GM12875 (cell line): Measurements from ENCODE around the gene EXOC6.
A peak's percentile ranks its signal among the peaks of the same experiment; 100 is the strongest.

Experiments used
- H3K4me3 ChIP-seq: one replicate; pipeline ENCODE4 v1.5.1; 2011; ENCODE audit warnings: low read depth, low read length, control low read depth
- TF ChIP-seq, protein P1 (sequence below): IDR thresholded peaks from 2 replicates; pipeline ENCODE4 v1.5.1; 2011; ENCODE audit warnings: low read depth, mild to moderate bottlenecking, control low read depth, inconsistent platforms, low read length, moderate library complexity, borderline replicate concordance; ENCODE audit not compliant: insufficient read depth

Gene EXOC6

DNA sequence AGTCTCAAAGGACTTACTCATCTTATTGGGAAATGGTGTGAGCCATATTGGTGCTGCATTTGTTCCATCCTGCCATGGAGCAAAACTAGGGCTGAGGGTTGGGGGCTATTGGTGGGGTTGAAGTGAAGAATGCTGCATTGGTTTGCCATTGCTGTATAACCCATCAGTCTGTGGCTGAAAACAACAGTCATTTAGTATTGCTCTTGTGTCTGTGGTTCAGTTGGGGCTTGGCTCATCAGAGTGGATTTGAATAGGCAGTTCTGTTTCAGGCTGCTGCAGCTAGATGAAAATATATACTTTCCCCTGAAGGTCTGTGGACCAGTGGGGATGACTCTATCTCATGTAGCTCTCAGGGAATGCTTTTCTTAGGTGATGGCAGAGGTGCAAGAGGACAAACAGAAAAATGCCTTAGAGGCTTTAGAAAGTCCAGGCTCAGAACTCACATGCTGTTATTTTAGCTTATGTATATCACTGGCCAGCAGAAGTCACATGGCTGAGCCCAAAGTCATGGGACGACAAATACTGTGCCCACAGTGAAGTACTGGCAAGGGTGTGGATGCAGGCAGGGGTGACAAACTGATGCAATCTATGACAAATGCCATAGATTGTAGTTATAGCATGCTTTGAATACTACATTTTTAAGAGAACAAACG lies 15.2 kb upstream of the EXOC6 start:
- no peak overlapping the region for H3K4me3 ChIP-seq
- TF ChIP-seq, protein P1, sequence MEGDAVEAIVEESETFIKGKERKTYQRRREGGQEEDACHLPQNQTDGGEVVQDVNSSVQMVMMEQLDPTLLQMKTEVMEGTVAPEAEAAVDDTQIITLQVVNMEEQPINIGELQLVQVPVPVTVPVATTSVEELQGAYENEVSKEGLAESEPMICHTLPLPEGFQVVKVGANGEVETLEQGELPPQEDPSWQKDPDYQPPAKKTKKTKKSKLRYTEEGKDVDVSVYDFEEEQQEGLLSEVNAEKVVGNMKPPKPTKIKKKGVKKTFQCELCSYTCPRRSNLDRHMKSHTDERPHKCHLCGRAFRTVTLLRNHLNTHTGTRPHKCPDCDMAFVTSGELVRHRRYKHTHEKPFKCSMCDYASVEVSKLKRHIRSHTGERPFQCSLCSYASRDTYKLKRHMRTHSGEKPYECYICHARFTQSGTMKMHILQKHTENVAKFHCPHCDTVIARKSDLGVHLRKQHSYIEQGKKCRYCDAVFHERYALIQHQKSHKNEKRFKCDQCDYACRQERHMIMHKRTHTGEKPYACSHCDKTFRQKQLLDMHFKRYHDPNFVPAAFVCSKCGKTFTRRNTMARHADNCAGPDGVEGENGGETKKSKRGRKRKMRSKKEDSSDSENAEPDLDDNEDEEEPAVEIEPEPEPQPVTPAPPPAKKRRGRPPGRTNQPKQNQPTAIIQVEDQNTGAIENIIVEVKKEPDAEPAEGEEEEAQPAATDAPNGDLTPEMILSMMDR = no peak

DNA sequence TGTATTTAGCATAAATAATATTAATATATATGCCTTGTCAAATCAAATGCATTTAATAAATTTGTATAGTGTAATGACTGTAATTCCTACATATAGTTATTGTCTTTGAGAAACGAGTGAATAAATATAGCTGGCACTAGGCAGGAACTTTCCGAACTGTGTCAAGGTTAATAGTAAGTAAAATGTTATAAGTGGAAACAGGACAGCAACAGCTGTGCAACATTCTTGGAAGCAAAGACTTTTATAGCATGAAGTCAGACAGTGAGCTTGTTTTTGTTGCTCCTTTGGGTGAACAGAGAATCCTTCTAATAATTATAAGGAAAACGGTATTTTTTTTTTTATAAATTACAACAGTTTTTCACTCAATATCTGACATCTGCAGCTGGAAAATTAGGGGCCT lies 14.0 kb upstream of the EXOC6 start:
- TF ChIP-seq, protein P1 = no peak

DNA sequence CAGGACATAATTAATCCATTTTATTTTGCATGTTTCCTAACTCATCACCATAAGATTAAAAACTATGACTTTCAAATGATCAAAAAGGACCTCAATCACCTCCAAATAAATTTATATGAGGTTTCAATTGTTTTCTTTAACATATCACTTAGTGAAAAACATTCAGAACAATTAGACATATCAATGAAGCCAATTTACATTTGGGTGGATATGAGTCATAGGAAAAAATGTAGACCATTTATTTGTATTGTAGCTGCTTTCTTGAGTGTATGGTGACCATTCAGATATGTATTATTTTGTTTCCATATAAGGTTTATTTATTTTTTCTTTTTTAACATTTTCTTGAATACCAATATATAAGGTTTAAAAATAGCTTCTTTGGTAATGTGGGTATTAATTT lies 13.3 kb upstream of the EXOC6 start:
- TF ChIP-seq, protein P1 = no peak

More for the DNA sequence above, 14.0 kb upstream of the EXOC6 start:
- no peak overlapping the region for H3K4me3 ChIP-seq

DNA sequence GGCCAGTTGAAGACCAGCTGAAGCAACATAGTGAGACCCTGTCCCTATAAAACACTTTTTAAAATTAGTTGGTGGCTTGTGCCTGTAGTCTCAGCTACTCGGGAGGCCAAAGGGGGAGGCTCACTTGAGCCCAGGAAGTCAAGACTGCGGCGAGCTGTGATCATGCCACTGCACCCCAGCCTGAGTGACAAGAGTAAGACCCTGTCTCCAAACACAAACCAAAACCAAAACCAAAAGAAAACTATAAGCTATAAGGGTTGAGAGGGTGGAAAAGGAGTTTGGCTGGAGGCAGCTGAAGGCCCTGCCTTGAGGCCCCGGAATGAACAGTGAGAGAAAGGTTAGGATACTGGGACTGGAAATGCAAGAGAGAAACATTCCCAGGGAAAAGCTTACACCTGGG lies 10.9 kb upstream of the EXOC6 start:
- TF ChIP-seq, protein P1 = no peak
- H3K4me3 ChIP-seq = no peak overlapping the region

More for the DNA sequence above, 13.3 kb upstream of the EXOC6 start:
- H3K4me3 ChIP-seq = no peak overlapping the region

DNA sequence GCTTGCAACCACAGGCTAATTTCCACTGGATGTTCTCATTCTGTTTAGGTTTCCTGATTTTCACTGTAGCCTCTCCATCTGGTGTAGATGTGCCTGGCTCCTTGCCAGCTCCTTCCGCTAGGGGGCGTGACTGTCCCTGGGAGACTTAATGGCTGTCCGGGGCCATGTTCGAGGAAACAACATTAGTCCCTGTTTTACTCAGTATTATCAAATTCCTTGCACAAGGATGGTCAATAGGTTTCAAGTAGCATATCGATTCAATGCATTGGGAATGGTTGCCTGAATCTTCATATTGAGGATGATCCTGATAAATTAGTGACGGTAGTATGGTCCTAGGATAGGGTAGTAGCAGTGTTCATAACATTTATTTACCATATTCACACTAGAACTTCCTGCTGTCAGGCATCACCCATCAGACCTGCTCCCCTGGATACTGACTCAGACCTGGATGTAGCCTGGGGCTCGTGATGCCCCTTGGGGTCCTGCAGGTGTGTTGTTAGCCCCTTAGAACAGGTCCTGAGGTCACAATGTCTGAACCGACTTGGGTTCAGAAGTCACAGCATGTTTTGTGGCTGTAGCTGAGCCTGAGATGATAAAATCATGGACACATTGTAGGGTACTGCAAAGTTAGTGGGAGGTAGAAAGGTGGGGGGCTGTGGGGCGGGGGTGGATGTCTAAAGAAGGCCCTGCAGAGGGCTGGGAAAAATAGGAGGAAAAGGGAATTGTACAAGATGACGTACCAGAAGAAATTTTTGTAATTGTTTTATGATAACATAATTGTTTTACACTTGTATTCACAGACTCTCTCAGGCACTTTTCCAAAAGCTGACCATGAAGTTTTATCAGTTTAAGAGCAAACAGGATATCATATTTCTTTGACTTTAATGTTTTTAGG lies 8.9 kb upstream of the EXOC6 start:
- TF ChIP-seq, protein P1 = peak; percentile 73
- no peak overlapping the region for H3K4me3 ChIP-seq

DNA sequence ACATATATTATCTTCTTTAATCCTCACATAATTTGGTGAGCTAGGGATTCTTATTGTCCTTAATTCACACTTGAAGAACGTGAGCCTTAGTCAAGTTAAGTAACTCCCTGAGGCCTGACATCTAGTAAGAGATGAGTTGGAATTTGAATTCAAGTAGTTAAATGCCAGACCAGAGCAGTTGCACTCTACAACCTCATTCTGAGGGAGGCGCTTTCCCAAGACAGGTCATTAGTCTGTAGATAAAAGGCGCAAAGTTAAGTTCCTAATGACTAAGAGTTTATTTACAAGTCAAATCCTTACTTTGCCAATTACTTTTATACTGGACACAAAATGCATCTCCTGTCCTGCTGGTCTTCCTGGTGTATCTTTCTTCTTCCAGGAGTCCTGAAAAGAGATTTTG lies 3.6 kb upstream of the EXOC6 start:
- H3K4me3 ChIP-seq = no peak overlapping the region
- TF ChIP-seq, protein P1 = no peak

DNA sequence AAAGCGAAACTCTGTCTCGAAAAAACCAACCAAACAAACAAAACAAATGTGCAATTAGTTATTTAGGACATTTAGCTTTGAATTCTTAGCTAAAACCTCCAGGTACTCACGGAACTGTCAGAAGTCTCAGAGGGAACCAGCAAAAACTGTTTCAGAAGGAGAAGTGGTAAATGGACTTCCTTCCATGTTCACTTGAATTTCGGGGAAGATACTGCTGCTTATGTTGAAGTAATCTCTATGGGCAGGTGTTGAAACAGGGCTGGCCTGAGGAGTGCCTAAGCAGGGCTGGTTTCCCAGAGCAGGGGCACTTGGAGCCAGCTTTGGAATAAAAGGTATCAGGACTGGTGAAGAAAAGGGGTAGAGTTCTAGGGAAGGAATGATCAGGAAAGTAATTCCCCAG lies 2.4 kb upstream of the EXOC6 start:
- no peak overlapping the region for H3K4me3 ChIP-seq
- TF ChIP-seq, protein P1 = no peak
